H9 (cell line): ENCODE measurements around the gene C11orf24. TPM values are rescaled to one million over a fixed set of nuclear protein-coding genes. Genes with fewer than 3 reads are reported as not detected.

Experiments used
- DNase-seq: peaks from one replicate; pipeline ENCODE4 v3.0.0-alpha.2; 2017
- H2AFZ ChIP-seq: one replicate; pipeline ENCODE4 v1.6.1; 2013; ENCODE audit warnings: mild to moderate bottlenecking, low read length, control low read depth, moderate library complexity
- H2AK5ac ChIP-seq: 2 replicates; pipeline ENCODE4 v1.6.1; 2013; ENCODE audit warnings: low read length, control low read depth, mixed read lengths; ENCODE audit not compliant: insufficient read length
- H2BK120ac ChIP-seq: one replicate; pipeline ENCODE4 v1.6.1; 2013; ENCODE audit warnings: low read depth, mild to moderate bottlenecking, low read length, control low read depth, inconsistent platforms; ENCODE audit not compliant: poor library complexity, severe bottlenecking
- H2BK12ac ChIP-seq: 2 replicates; pipeline ENCODE4 v1.6.1; 2013; ENCODE audit warnings: low read length, control low read depth, mixed read lengths, low read depth; ENCODE audit not compliant: insufficient read length
- H2BK15ac ChIP-seq: 2 replicates; pipeline ENCODE4 v1.6.1; 2013; ENCODE audit warnings: low read depth, low read length, control low read depth
- H2BK20ac ChIP-seq: one replicate; pipeline ENCODE4 v1.6.1; 2013; ENCODE audit warnings: low read depth, mild to moderate bottlenecking, low read length, control low read depth, inconsistent platforms; ENCODE audit not compliant: poor library complexity, severe bottlenecking
- H2BK5ac ChIP-seq: 2 replicates; pipeline ENCODE4 v1.6.1; 2013; ENCODE audit warnings: low read length, control low read depth, mixed read lengths; ENCODE audit not compliant: insufficient read length
- H3K14ac ChIP-seq: 2 replicates; pipeline ENCODE4 v1.6.1; 2013; ENCODE audit warnings: low read length, control low read depth; ENCODE audit not compliant: insufficient read depth
- H3K18ac ChIP-seq: 2 replicates; pipeline ENCODE4 v1.6.1; 2013; ENCODE audit warnings: low read depth, mild to moderate bottlenecking, mixed read lengths, low read length, control low read depth; ENCODE audit not compliant: insufficient read length
- H3K23ac ChIP-seq: 2 replicates; pipeline ENCODE4 v1.6.1; 2013; ENCODE audit warnings: low read length, control low read depth, mixed read lengths, low read depth; ENCODE audit not compliant: insufficient read length
- H3K23me2 ChIP-seq: 2 replicates; pipeline ENCODE4 v1.6.1; 2013; ENCODE audit warnings: low read depth, mild to moderate bottlenecking, mixed read lengths, low read length, control low read depth; ENCODE audit not compliant: insufficient read length, poor library complexity, severe bottlenecking
- H3K27ac ChIP-seq: 2 replicates; pipeline ENCODE4 v1.5.1; 2013; ENCODE audit warnings: low read length, control low read depth, mixed read lengths, low read depth; ENCODE audit not compliant: insufficient read length
- H3K27me3 ChIP-seq: 2 replicates; pipeline ENCODE4 v1.6.1; 2013; ENCODE audit warnings: low read length, control low read depth, inconsistent platforms; ENCODE audit not compliant: insufficient read depth
- H3K4ac ChIP-seq: 2 replicates; pipeline ENCODE4 v1.6.1; 2013; ENCODE audit warnings: low read depth, mild to moderate bottlenecking, control low read depth, inconsistent platforms, low read length, moderate library complexity
- H3K4me1 ChIP-seq: 2 replicates; pipeline ENCODE4 v1.6.1; 2013; ENCODE audit warnings: low read length, control low read depth, inconsistent platforms; ENCODE audit not compliant: insufficient read depth
- H3K4me2 ChIP-seq: 2 replicates; pipeline ENCODE4 v1.6.1; 2013; ENCODE audit warnings: low read length, control low read depth, mixed read lengths; ENCODE audit not compliant: insufficient read length, insufficient read depth
- H3K56ac ChIP-seq: 2 replicates; pipeline ENCODE4 v1.6.1; 2013; ENCODE audit warnings: low read depth, mild to moderate bottlenecking, mixed read lengths, low read length, control low read depth; ENCODE audit not compliant: insufficient read length
- H3K79me1 ChIP-seq: 2 replicates; pipeline ENCODE4 v1.6.1; 2013; ENCODE audit warnings: low read depth, mild to moderate bottlenecking, moderate library complexity, low read length, control low read depth, inconsistent platforms; ENCODE audit not compliant: insufficient read depth, poor library complexity, severe bottlenecking
- H3K79me2 ChIP-seq: 2 replicates; pipeline ENCODE4 v1.6.1; 2013; ENCODE audit warnings: low read length, control low read depth, inconsistent platforms; ENCODE audit not compliant: insufficient read depth
- H3K9ac ChIP-seq: 2 replicates; pipeline ENCODE4 v1.6.1; 2013; ENCODE audit warnings: low read length, control low read depth, mixed read lengths; ENCODE audit not compliant: insufficient read length; ENCODE audit errors: extremely low read depth
- H3K9me3 ChIP-seq: one replicate; pipeline ENCODE4 v1.6.1; 2013; ENCODE audit warnings: low read depth, low read length, inconsistent platforms; ENCODE audit not compliant: control insufficient read depth
- H3T11ph ChIP-seq: one replicate; pipeline ENCODE4 v1.6.1; 2013; ENCODE audit warnings: mild to moderate bottlenecking, low read length, control low read depth, inconsistent platforms
- H4K20me1 ChIP-seq: one replicate; pipeline ENCODE4 v1.6.1; 2013; ENCODE audit not compliant: control insufficient read depth, insufficient read length, insufficient read depth
- H4K5ac ChIP-seq: 2 replicates; pipeline ENCODE4 v1.6.1; 2013; ENCODE audit warnings: low read depth, mild to moderate bottlenecking, mixed read lengths, low read length, control low read depth; ENCODE audit not compliant: insufficient read length
- H4K8ac ChIP-seq: replicated peaks from 2 replicates; pipeline ENCODE4 v1.6.1; 2013; ENCODE audit warnings: low read length, control low read depth, mixed read lengths, low read depth; ENCODE audit not compliant: insufficient read length
- H4K91ac ChIP-seq: 2 replicates; pipeline ENCODE4 v1.6.1; 2013; ENCODE audit warnings: low read depth, mild to moderate bottlenecking, moderate library complexity, mixed read lengths, low read length, control low read depth; ENCODE audit not compliant: insufficient read length
- H3K27ac Mint-ChIP-seq, 3 experiments: 2 replicates in 2 of 3; 3 replicates in 1 of 3; pipeline ENCODE4 v1.8.0; 2020 to 2021; ENCODE audit warnings: mixed read lengths in 3 of 3, mild to moderate bottlenecking in 1 of 3, moderate library complexity in 1 of 3
- H3K27me3 Mint-ChIP-seq: 2 replicates; pipeline ENCODE4 v1.8.0; 2021; ENCODE audit warnings: low read depth, mild to moderate bottlenecking, moderate library complexity, mixed read lengths
- H3K36me3 Mint-ChIP-seq, 3 experiments: 2 replicates in 2 of 3; 3 replicates in 1 of 3; pipeline ENCODE4 v1.8.0; 2020 to 2021; ENCODE audit warnings: low read depth in 3 of 3, mixed read lengths in 3 of 3; ENCODE audit not compliant: insufficient read depth in 1 of 3
- H3K4me1 Mint-ChIP-seq, 2 experiments: 2 replicates each; pipeline ENCODE4 v1.8.0; 2020; ENCODE audit warnings: mixed read lengths in 2 of 2
- H3K4me3 Mint-ChIP-seq, 2 experiments: 2 replicates in 1 of 2; 3 replicates in 1 of 2; pipeline ENCODE4 v1.8.0; 2020 to 2021; ENCODE audit warnings: mild to moderate bottlenecking in 2 of 2, mixed read lengths in 2 of 2, moderate library complexity in 1 of 2
- H3K9me3 Mint-ChIP-seq, 2 experiments: 2 replicates in 1 of 2; 3 replicates in 1 of 2; pipeline ENCODE4 v1.8.0; 2020; ENCODE audit warnings: mild to moderate bottlenecking in 2 of 2, mixed read lengths in 2 of 2, moderate library complexity in 1 of 2
- WGBS: extraction: QIAGEN DNeasy Blood & Tissue Kit; methylation state at CpG from one replicate; pipeline ENCODE4 v1.1.7; 2013; ENCODE audit warnings: missing lambda C conversion rate, low lambda C conversion rate, mixed read lengths; ENCODE audit not compliant: insufficient read length; ENCODE audit errors: extremely low coverage; 5-methylcytosine and 5-hydroxymethylcytosine counted together
- total RNA-seq: library from RNA; stranded (reverse); gene quantifications from 2 replicates; pipeline ENCODE4 v1.2.1, GENCODE V29; 2021
- TF ChIP-seq, protein P1 (sequence below): fragments of 200-600 bp; sonication (generic); conservative IDR thresholded peaks from 3 replicates; pipeline ENCODE4 v1.8.0; 2021; ENCODE audit warnings: antibody characterized with exemption, mild to moderate bottlenecking

C11orf24 gene
- total RNA-seq, 1 experiment from 2014 or later, result 46.8 TPM

DNA sequence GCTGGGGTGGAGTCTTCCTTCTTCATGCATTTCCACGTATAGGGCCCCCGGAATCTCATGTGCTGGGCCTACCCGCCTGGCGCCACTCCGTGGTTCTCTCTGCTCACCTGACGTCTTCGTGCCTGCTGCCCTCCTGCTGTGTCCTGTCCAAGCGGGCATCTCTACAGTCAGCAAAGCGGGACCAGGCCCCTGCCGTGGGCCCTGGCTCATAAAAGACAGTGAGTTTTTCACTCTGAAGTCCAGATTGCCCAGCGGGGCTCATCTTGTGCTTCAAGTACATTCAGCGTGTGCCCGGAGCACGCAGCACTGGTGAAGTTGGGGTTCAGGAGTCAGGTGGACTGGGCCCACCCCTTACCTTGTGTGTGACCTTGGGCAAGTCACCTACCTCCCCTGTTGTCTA, 17.4 kb downstream of the C11orf24 start:
- Histone ChIP-seq H2BK5ac (no peak overlapping the region), H3K23ac (no peak overlapping the region), H3T11ph (no peak overlapping the region), H2BK120ac (no peak overlapping the region), H3K4me2 (no peak overlapping the region), H4K91ac (no peak overlapping the region), H3K56ac (no peak overlapping the region), H2BK12ac (no peak overlapping the region), H4K20me1 (no peaks in the 10 kb centered on the region), H2AFZ (no peak overlapping the region), H3K9me3 (no peaks in the 10 kb centered on the region), H3K27ac (no peak overlapping the region), H2AK5ac (no peak overlapping the region), H3K23me2 (no peaks in the 10 kb centered on the region), H3K27me3 (no peaks in the 10 kb centered on the region), H2BK15ac (no peak overlapping the region), H3K79me1 (no peaks in the 10 kb centered on the region), H3K79me2 (no peaks in the 10 kb centered on the region), H3K14ac (no peak overlapping the region), H3K18ac (no peak overlapping the region), H3K4ac (no peak overlapping the region), H3K9ac (no peak overlapping the region), H3K4me1 (peaks cover 3% of the 10 kb centered on the region; the same call in 1 of the 2 replicates), H4K5ac (no peak overlapping the region), H2BK20ac (no peak overlapping the region), H4K8ac (no peak overlapping the region)
- H3K4me3 Mint-ChIP-seq, result no peak overlapping the region
- no peak for DNase-seq
- H3K27ac Mint-ChIP-seq, result no peak overlapping the region; a peak in 1 of 7 replicates
- H3K9me3 Mint-ChIP-seq, result peaks cover 0 to 1% of the 10 kb centered on the region in 2 experiments; a peak in 4 of 5 replicates
- TF ChIP-seq, protein P1, sequence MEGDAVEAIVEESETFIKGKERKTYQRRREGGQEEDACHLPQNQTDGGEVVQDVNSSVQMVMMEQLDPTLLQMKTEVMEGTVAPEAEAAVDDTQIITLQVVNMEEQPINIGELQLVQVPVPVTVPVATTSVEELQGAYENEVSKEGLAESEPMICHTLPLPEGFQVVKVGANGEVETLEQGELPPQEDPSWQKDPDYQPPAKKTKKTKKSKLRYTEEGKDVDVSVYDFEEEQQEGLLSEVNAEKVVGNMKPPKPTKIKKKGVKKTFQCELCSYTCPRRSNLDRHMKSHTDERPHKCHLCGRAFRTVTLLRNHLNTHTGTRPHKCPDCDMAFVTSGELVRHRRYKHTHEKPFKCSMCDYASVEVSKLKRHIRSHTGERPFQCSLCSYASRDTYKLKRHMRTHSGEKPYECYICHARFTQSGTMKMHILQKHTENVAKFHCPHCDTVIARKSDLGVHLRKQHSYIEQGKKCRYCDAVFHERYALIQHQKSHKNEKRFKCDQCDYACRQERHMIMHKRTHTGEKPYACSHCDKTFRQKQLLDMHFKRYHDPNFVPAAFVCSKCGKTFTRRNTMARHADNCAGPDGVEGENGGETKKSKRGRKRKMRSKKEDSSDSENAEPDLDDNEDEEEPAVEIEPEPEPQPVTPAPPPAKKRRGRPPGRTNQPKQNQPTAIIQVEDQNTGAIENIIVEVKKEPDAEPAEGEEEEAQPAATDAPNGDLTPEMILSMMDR, result no peak
- H3K36me3 Mint-ChIP-seq, result no peaks in the 10 kb centered on the region; a peak in 1 of 7 replicates
- peaks cover 12% of the 10 kb centered on the region for H3K27me3 Mint-ChIP-seq
- no CpG with 5 or more reads among the region's 14 CpGs for WGBS
- peaks cover 9 to 10% of the 10 kb centered on the region in 2 experiments for H3K4me1 Mint-ChIP-seq
